Loucy (cell line): Measurements from ENCODE around the gene MAD1L1.

Source experiments
- CTCF ChIP-seq: fragments of 200-600 bp; sonication (generic); conservative IDR thresholded peaks from 2 replicates; pipeline ENCODE4 v1.5.1; 2014; ENCODE audit warnings: mild to moderate bottlenecking, antibody characterized with exemption, low read length
- EZH2phosphoT487 ChIP-seq: fragments of 200-600 bp; IDR thresholded peaks from 2 replicates; pipeline ENCODE4 v1.6.1; 2018; ENCODE audit warnings: antibody characterized with exemption, mild to moderate bottlenecking, moderate library complexity, borderline replicate concordance

- TF ChIP-seq CTCF (no peak), EZH2phosphoT487 (no peak)
Measured at GRCh38 chr7:2140216-2141020, 92.3 kb downstream of the MAD1L1 start.
